Lower leg skin (tissue), 4 donors: ENCODE results near the gene SH3BP5. TPM values are rescaled to one million over a fixed set of nuclear protein-coding genes. Genes with fewer than 3 reads are reported as not detected.

Experiments used
- DNase-seq, 2 donors: peaks; one replicate each; pipeline ENCODE4 v3.0.0-alpha.2; 2019; ENCODE audit warnings: low spot score in 2 of 2
- H3K4me3 ChIP-seq: fragments of 200-600 bp; sonication (generic); 2 replicates; pipeline ENCODE4 v1.5.1; 2017; ENCODE audit warnings: mild to moderate bottlenecking, low read depth; ENCODE audit not compliant: poor library complexity, severe bottlenecking
- CTCF ChIP-seq, 3 donors: fragments of 450-650 bp; IDR thresholded peaks; one replicate each; pipeline ENCODE4 v1.5.1; 2016; ENCODE audit warnings: antibody characterized with exemption in 3 of 3, mild to moderate bottlenecking in 3 of 3, moderate library complexity in 2 of 3
- POLR2A ChIP-seq, 2 donors: fragments of 450-650 bp; IDR thresholded peaks; one replicate each; pipeline ENCODE4 v1.6.1; 2016 to 2017; ENCODE audit warnings: antibody characterized with exemption in 2 of 2, mild to moderate bottlenecking in 1 of 2, moderate library complexity in 1 of 2
- WGBS, 2 donors: methylation state at CpG; one replicate each; pipeline ENCODE4 v1.1.5; 2018; 5-methylcytosine and 5-hydroxymethylcytosine counted together
- intact Hi-C: fragments of 100-400 bp; cut with DNase I; formaldehyde crosslinking; loops from one replicate; pipeline ENCODE4 v1.15.0; 2023; ENCODE audit warnings: low total_unique reads
- total RNA-seq, 4 donors: library from RNA; depleted of rRNA; stranded (reverse); fragments of >200 nt; gene quantifications; one replicate each; pipeline ENCODE4 v1.1.0, GENCODE V29; 2016

Gene SH3BP5
- total RNA-seq, 4 donors from 2014 or later = 10.7 to 30.3 (median 18.5) TPM

GRCh38 chr3:15303728-15304127 lies 28.7 kb downstream of the SH3BP5 start:
- TF ChIP-seq CTCF (IDR thresholded peaks at IDR 0.05) (no peak), POLR2A (IDR thresholded peaks at IDR 0.05) (no peak)
- no peak overlapping the region for H3K4me3 ChIP-seq
- intact Hi-C loops = no loop called here
- WGBS, 2 donors = 87 to 96% methylated on average over 13 of the region's 13 CpGs
- DNase-seq = peak in 1 of 2 donors; percentile 78

GRCh38 chr3:15303216-15303615 lies 29.2 kb downstream of the SH3BP5 start:
- no peak overlapping the region for H3K4me3 ChIP-seq
- TF ChIP-seq CTCF (IDR thresholded peaks at IDR 0.05) (no peak), POLR2A (IDR thresholded peaks at IDR 0.05) (no peak)
- WGBS, 2 donors = 86 to 95% methylated on average over 8 of the region's 8 CpGs
- peak in 1 of 2 donors; percentile 42 for DNase-seq
- intact Hi-C loops = no loop called here

- WGBS, 2 donors = 92 to 95% methylated on average over 7 of the region's 7 CpGs
- DNase-seq = no peak
- intact Hi-C loops = no loop called here
- no peak for TF ChIP-seq POLR2A (IDR thresholded peaks at IDR 0.05)
- no peak for TF ChIP-seq CTCF (IDR thresholded peaks at IDR 0.05)
- no peak overlapping the region for H3K4me3 ChIP-seq
Measured at GRCh38 chr3:15301761-15302160, 30.6 kb downstream of the SH3BP5 start.

- intact Hi-C loops = no loop called here
- WGBS, 2 donors = 53 to 55% methylated on average over 8 of the region's 8 CpGs
- no peak overlapping the region for H3K4me3 ChIP-seq
- no peak for TF ChIP-seq CTCF (IDR thresholded peaks at IDR 0.05)
- peak; percentile 57 to 89 for DNase-seq
Measured at GRCh38 chr3:15300323-15301078, 31.9 kb downstream of the SH3BP5 start.

GRCh38 chr3:15299036-15299435 lies 33.4 kb downstream of the SH3BP5 start:
- DNase-seq = peak in 1 of 2 donors; percentile 82
- intact Hi-C loops = no loop called here
- no peak overlapping the region for H3K4me3 ChIP-seq
- WGBS, 2 donors = 44 to 53% methylated on average over 3 of the region's 3 CpGs
- TF ChIP-seq POLR2A (IDR thresholded peaks at IDR 0.05) = no peak
- TF ChIP-seq CTCF (IDR thresholded peaks at IDR 0.05) = no peak

GRCh38 chr3:15298504-15298903 lies 33.9 kb downstream of the SH3BP5 start:
- 82 to 87% methylated on average over 3 of the region's 3 CpGs for WGBS, 2 donors
- no peak overlapping the region for H3K4me3 ChIP-seq
- intact Hi-C loops = no loop called here
- TF ChIP-seq POLR2A (IDR thresholded peaks at IDR 0.05) (no peak), CTCF (IDR thresholded peaks at IDR 0.05) (no peak)
- DNase-seq = no peak
